H1 (cell line): ENCODE data around the gene GPC6. TPM values are rescaled to one million over a fixed set of nuclear protein-coding genes. Genes with fewer than 3 reads are reported as not detected.

Source experiments
- CTCF ChIA-PET: fragments of 300-600 bp; sonication (Branson Sonifier 250); formaldehyde crosslinking; loops from one replicate; lab custom pipeline; 2021; ENCODE audit not compliant: partially characterized antibody; lab: Charles Lee
- POLR2A ChIA-PET: fragments of 300-600 bp; sonication (Branson Sonifier 250); formaldehyde crosslinking; loops from one replicate; lab custom pipeline; 2021; ENCODE audit warnings: inconsistent platforms; ENCODE audit not compliant: partially characterized antibody; lab: Charles Lee
- DNase-seq, 2 experiments: peaks; one replicate each; pipeline versions ENCODE4 v3.0.0 to v3.0.0-alpha.2; 2010 to 2022; ENCODE audit warnings: low spot score in 2 of 2, low read depth in 1 of 2, mixed read lengths in 1 of 2
- FAIRE-seq: peaks from 2 replicates; lab custom pipeline; 2011; peaks lifted over from hg19 to GRCh38; lab: Jason Lieb, UNC
- H2AFZ ChIP-seq: 2 replicates; pipeline ENCODE4 v1.8.1; 2012; ENCODE audit warnings: low read length, inconsistent platforms
- H2AK5ac ChIP-seq: 2 replicates; pipeline ENCODE4 v1.6.1; 2013; ENCODE audit warnings: low read depth, low read length
- H2BK120ac ChIP-seq: replicated peaks from 2 replicates; pipeline ENCODE3; 2013; ENCODE audit warnings: low read depth, low read length, inconsistent platforms
- H2BK12ac ChIP-seq: 2 replicates; pipeline ENCODE4 v1.6.1; 2013; ENCODE audit warnings: low read depth, low read length
- H2BK15ac ChIP-seq: 2 replicates; pipeline ENCODE4 v1.6.1; 2013; ENCODE audit warnings: low read length
- H2BK20ac ChIP-seq: 2 replicates; pipeline ENCODE4 v1.6.1; 2013; ENCODE audit warnings: low read length
- H2BK5ac ChIP-seq: 2 replicates; pipeline ENCODE4 v1.6.1; 2013; ENCODE audit warnings: low read depth, low read length
- H3K14ac ChIP-seq: 2 replicates; pipeline ENCODE4 v1.6.1; 2013; ENCODE audit warnings: inconsistent platforms; ENCODE audit not compliant: insufficient read length
- H3K18ac ChIP-seq: 2 replicates; pipeline ENCODE4 v1.6.1; 2013; ENCODE audit warnings: low read length; ENCODE audit errors: extremely low read depth
- H3K23ac ChIP-seq: 2 replicates; pipeline ENCODE4 v1.6.1; 2013; ENCODE audit warnings: inconsistent platforms; ENCODE audit not compliant: insufficient read length
- H3K23me2 ChIP-seq: 2 replicates; pipeline ENCODE4 v1.6.1; 2013; ENCODE audit warnings: low read depth, low read length
- H3K27ac ChIP-seq: 2 replicates; pipeline ENCODE4 v1.6.1; 2011; ENCODE audit warnings: low read depth, low read length, inconsistent platforms
- H3K27me3 ChIP-seq, 4 experiments: replicated peaks in 1 of 4; 1 replicate in 1 of 4; 2 replicates in 3 of 4; pipeline versions ENCODE4 v1.6.1 to v1.8.1; 2011 to 2013; ENCODE audit warnings: low read length in 3 of 4, mild to moderate bottlenecking in 3 of 4, inconsistent platforms in 2 of 4, mixed read lengths in 2 of 4, moderate library complexity in 1 of 4; ENCODE audit not compliant: control insufficient read depth in 3 of 4, insufficient read depth in 3 of 4; ENCODE audit errors: extremely low read depth in 1 of 4
- H3K36me3 ChIP-seq, 4 experiments: 2 replicates each; pipeline versions ENCODE4 v1.6.1 to v1.8.1; 2011 to 2013; ENCODE audit warnings: mild to moderate bottlenecking in 4 of 4, low read length in 3 of 4, moderate library complexity in 2 of 4, control low read depth in 1 of 4, inconsistent platforms in 1 of 4; ENCODE audit not compliant: insufficient read depth in 4 of 4, control insufficient read depth in 2 of 4
- H3K4ac ChIP-seq: replicated peaks from 2 replicates; pipeline ENCODE3; 2013; ENCODE audit warnings: low read length, low read depth, mixed read lengths, inconsistent platforms; ENCODE audit not compliant: insufficient read length
- H3K4me1 ChIP-seq, 4 experiments: replicated peaks in 1 of 4; 1 replicate in 1 of 4; 2 replicates in 3 of 4; pipeline versions ENCODE4 v1.6.1 to v1.8.1; 2011 to 2013; ENCODE audit warnings: low read length in 3 of 4, inconsistent platforms in 2 of 4, mixed read lengths in 1 of 4; ENCODE audit not compliant: insufficient read depth in 4 of 4, control insufficient read depth in 3 of 4
- H3K4me2 ChIP-seq, 2 experiments: 2 replicates each; pipeline versions ENCODE4 v1.6.1 to v1.8.1; 2011 to 2013; ENCODE audit warnings: low read depth in 2 of 2, low read length in 2 of 2, control low read depth in 1 of 2, inconsistent platforms in 1 of 2, mild to moderate bottlenecking in 1 of 2; ENCODE audit not compliant: insufficient read depth in 1 of 2
- H3K4me3 ChIP-seq, 4 experiments: fragments of 200-600, 300-600 bp in 1 of 4; sonication (generic), shearing (Covaris generic), sonication (Bioruptor Twin) in 1 of 4; 2 replicates each; pipeline versions ENCODE4 v1.5.1 to v1.8.1; 2011 to 2016; ENCODE audit warnings: low read length in 4 of 4, low read depth in 3 of 4, control low read depth in 2 of 4, inconsistent platforms in 2 of 4, mild to moderate bottlenecking in 2 of 4, mixed read lengths in 1 of 4, moderate library complexity in 1 of 4; ENCODE audit not compliant: insufficient read depth in 2 of 4; ENCODE audit errors: extremely low read depth in 1 of 4
- H3K56ac ChIP-seq: replicated peaks from 2 replicates; pipeline ENCODE3; 2013; ENCODE audit warnings: low read depth, mild to moderate bottlenecking, mixed read lengths, low read length, inconsistent platforms; ENCODE audit not compliant: insufficient read length
- H3K79me1 ChIP-seq: 2 replicates; pipeline ENCODE4 v1.6.1; 2013; ENCODE audit warnings: low read depth, low read length, control low read depth
- H3K79me2 ChIP-seq, 2 experiments: 2 replicates each; pipeline versions ENCODE4 v1.6.1 to v1.8.1; 2012 to 2013; ENCODE audit warnings: low read length in 2 of 2, mild to moderate bottlenecking in 2 of 2, inconsistent platforms in 1 of 2; ENCODE audit not compliant: insufficient read depth in 2 of 2, control insufficient read depth in 1 of 2
- H3K9ac ChIP-seq, 4 experiments: replicated peaks in 1 of 4; 1 replicate in 1 of 4; 2 replicates in 3 of 4; pipeline versions ENCODE4 v1.6.1 to v1.8.1; 2011 to 2013; ENCODE audit warnings: low read depth in 3 of 4, low read length in 3 of 4, control low read depth in 2 of 4, mild to moderate bottlenecking in 2 of 4, moderate library complexity in 2 of 4, inconsistent platforms in 1 of 4; ENCODE audit errors: extremely low read depth in 1 of 4
- H3K9me3 ChIP-seq, 2 experiments: 2 replicates each; pipeline versions ENCODE4 v1.6.1 to v1.8.1; 2012 to 2013; ENCODE audit warnings: mild to moderate bottlenecking in 2 of 2, moderate library complexity in 2 of 2, control low read depth in 1 of 2, inconsistent platforms in 1 of 2, low read depth in 1 of 2, low read length in 1 of 2, mixed read lengths in 1 of 2; ENCODE audit not compliant: insufficient read depth in 2 of 2
- H4K20me1 ChIP-seq, 2 experiments: replicated peaks in 1 of 2; 2 replicates each; pipeline versions ENCODE3 to v1.8.1; 2011 to 2013; ENCODE audit warnings: inconsistent platforms in 2 of 2, low read length in 2 of 2, mild to moderate bottlenecking in 1 of 2; ENCODE audit not compliant: insufficient read depth in 2 of 2, control insufficient read depth in 1 of 2
- H4K5ac ChIP-seq: 2 replicates; pipeline ENCODE4 v1.6.1; 2013; ENCODE audit warnings: low read length, low read depth, mixed read lengths, inconsistent platforms; ENCODE audit not compliant: insufficient read length
- H4K8ac ChIP-seq: 2 replicates; pipeline ENCODE4 v1.8.0; 2013; ENCODE audit warnings: mild to moderate bottlenecking, moderate library complexity, low read length, inconsistent platforms; ENCODE audit not compliant: insufficient read depth; ENCODE audit errors: extremely low read depth
- H4K91ac ChIP-seq: replicated peaks from 2 replicates; pipeline ENCODE3; 2013; ENCODE audit warnings: low read length, mixed read lengths, inconsistent platforms; ENCODE audit not compliant: insufficient read length
- BCL11A ChIP-seq, 2 experiments: IDR thresholded peaks; one replicate each; pipeline ENCODE4 v1.6.1; 2011; ENCODE audit warnings: low read depth in 2 of 2, low read length in 2 of 2, mild to moderate bottlenecking in 2 of 2
- CTCF ChIP-seq, 3 experiments: IDR thresholded peaks; 1 replicate in 2 of 3; 2 replicates in 1 of 3; pipeline versions ENCODE4 v1.5.1 to v1.6.1; 2011; ENCODE audit warnings: low read length in 3 of 3, mild to moderate bottlenecking in 3 of 3, inconsistent platforms in 2 of 3, low read depth in 1 of 3, moderate library complexity in 1 of 3; ENCODE audit not compliant: insufficient read depth in 1 of 3; ENCODE audit errors: control extremely low read depth in 1 of 3
- FOSL1 ChIP-seq: IDR thresholded peaks from 2 replicates; pipeline ENCODE4 v1.6.1; 2011; ENCODE audit warnings: mild to moderate bottlenecking, low read depth, low read length, moderate library complexity; ENCODE audit not compliant: insufficient read depth
- HDAC2 ChIP-seq, 2 experiments: fragments of 300-600 bp in 1 of 2; sonication (generic) in 1 of 2; IDR thresholded peaks; 2 replicates each; pipeline ENCODE4 v1.6.1; 2011 to 2012; ENCODE audit warnings: low read depth in 2 of 2, low read length in 2 of 2, mild to moderate bottlenecking in 2 of 2, moderate library complexity in 2 of 2, borderline replicate concordance in 1 of 2, inconsistent platforms in 1 of 2
- POLR2A ChIP-seq, 2 experiments: IDR thresholded peaks; 1 replicate in 1 of 2; 2 replicates in 1 of 2; pipeline ENCODE4 v1.6.1; 2011; ENCODE audit warnings: low read depth in 2 of 2, low read length in 2 of 2, mild to moderate bottlenecking in 2 of 2; ENCODE audit errors: control extremely low read depth in 1 of 2
- RXRA ChIP-seq: IDR thresholded peaks from 2 replicates; pipeline ENCODE4 v1.6.1; 2011; ENCODE audit warnings: low read depth, mild to moderate bottlenecking, low read length, moderate library complexity; ENCODE audit not compliant: insufficient read depth
- SIX5 ChIP-seq: IDR thresholded peaks from 2 replicates; pipeline ENCODE4 v1.6.1; 2011; ENCODE audit warnings: mild to moderate bottlenecking, low read depth, low read length
- SP1 ChIP-seq: IDR thresholded peaks from 2 replicates; pipeline ENCODE4 v1.6.1; 2011; ENCODE audit warnings: low read depth, low read length
- SP2 ChIP-seq: IDR thresholded peaks from 2 replicates; pipeline ENCODE4 v1.6.1; 2012; ENCODE audit warnings: mild to moderate bottlenecking, low read length, inconsistent platforms
- TBP ChIP-seq: IDR thresholded peaks from 2 replicates; pipeline ENCODE4 v1.6.1; 2011; ENCODE audit warnings: low read depth, low read length, improper control_type of control experiment
- TCF12 ChIP-seq: IDR thresholded peaks from 2 replicates; pipeline ENCODE4 v1.6.1; 2011; ENCODE audit warnings: low read depth, mild to moderate bottlenecking, low read length
- YY1 ChIP-seq: IDR thresholded peaks from 2 replicates; pipeline ENCODE4 v1.6.1; 2011; ENCODE audit warnings: low read depth, mild to moderate bottlenecking, low read length
- WGBS, 2 experiments: shearing (Covaris generic) in 1 of 2; methylation state at CpG; one replicate each; pipeline versions ENCODE4 v1.1.6 to v1.1.7; 2013 to 2015; ENCODE audit warnings: low lambda C conversion rate in 2 of 2, mixed read lengths in 2 of 2, inconsistent platforms in 1 of 2, low coverage in 1 of 2, missing lambda C conversion rate in 1 of 2; ENCODE audit not compliant: insufficient replicate concordance in 2 of 2, insufficient coverage in 1 of 2, insufficient read length in 1 of 2; ENCODE audit errors: extremely low coverage in 1 of 2, missing lambda C conversion rate in 1 of 2; 5-methylcytosine and 5-hydroxymethylcytosine counted together
- polyA plus RNA-seq, 7 experiments: library from polyadenylated mRNA; depleted of rRNA in 3 of 7; stranded (reverse) in 5 of 7; unstranded in 2 of 7; fragments of >200 nt in 5 of 7; fragments of 200-250 nt in 2 of 7; gene quantifications; 1 replicate in 5 of 7; 2 replicates in 1 of 7; 4 replicates in 1 of 7; pipeline versions ENCODE4 v1.2.1 to v1.2.3, GENCODE V29; 2011 to 2013; ENCODE audit warnings: missing spikeins in 2 of 7, mixed read lengths in 2 of 7
- total RNA-seq: library from RNA; stranded (reverse); fragmentation: NEBNext Ultra II Directional; extraction: Animal tissue kit (Norgen Biotek cat#: 25700); gene quantifications from 2 replicates; pipeline ENCODE4 v1.2.1, GENCODE V29; 2021

GPC6 gene
- total and polyA plus RNA-seq, 2 of the 8 experiments (the other 6 are each of a cell fraction or from before 2014, with no cell fraction given): 5.4 to 12.0 TPM

- no peak overlapping the region for H3K27ac ChIP-seq
- WGBS, 2 experiments: 82% methylated on average over 3 of the region's 3 CpGs; no CpG with 5 or more reads in 1 of the 2 experiments
- no peaks in the 10 kb centered on the region for H3K9me3 ChIP-seq
- H3K27me3 ChIP-seq: no peaks in the 10 kb centered on the region
- no peak overlapping the region for H4K5ac ChIP-seq
- no peak overlapping the region for H4K8ac ChIP-seq
- no peak overlapping the region for H3K18ac ChIP-seq
- H2BK120ac ChIP-seq: no peak overlapping the region
- H3K23ac ChIP-seq: no peak overlapping the region
- H4K20me1 ChIP-seq: no peaks in the 10 kb centered on the region
- no peaks in the 10 kb centered on the region for H3K79me1 ChIP-seq
- H3K4me3 ChIP-seq: no peak overlapping the region
- no peak overlapping the region for H3K4me2 ChIP-seq
- H3K79me2 ChIP-seq: no peaks in the 10 kb centered on the region
- H3K56ac ChIP-seq: no peak overlapping the region
- POLR2A ChIA-PET: no interaction called here
- H2BK5ac ChIP-seq: no peak overlapping the region
- peaks cover 2% of the 10 kb centered on the region; the same call in 1 of the 2 replicates for H3K23me2 ChIP-seq
- no peak overlapping the region for H2BK15ac ChIP-seq
- no peak overlapping the region for H2AFZ ChIP-seq
- no peak overlapping the region for H3K14ac ChIP-seq
- no peaks in the 10 kb centered on the region for H3K36me3 ChIP-seq
- no peak for DNase-seq
- CTCF ChIA-PET: interaction anchor here (1.4 kb wide), 1 partner anchor 14 kb away, joined by 4 read pairs; no protein-coding TSS in a partner anchor
- FAIRE-seq: no peak
- no peak overlapping the region for H2BK12ac ChIP-seq
- H3K4me1 ChIP-seq: no peaks in the 10 kb centered on the region
- no peak overlapping the region for H2AK5ac ChIP-seq
- no peak overlapping the region for H3K9ac ChIP-seq
- H3K4ac ChIP-seq: no peak overlapping the region
- no peak overlapping the region for H4K91ac ChIP-seq
- no peak overlapping the region for H2BK20ac ChIP-seq
- TF ChIP-seq BCL11A (IDR thresholded peaks at IDR 0.05; ENCODE audit: low read depth in 2 of 2, low read length in 2 of 2) (no peak), RXRA (no peak), SIX5 (no peak), YY1 (no peak), SP1 (no peak), TCF12 (no peak), FOSL1 (no peak), SP2 (no peak), HDAC2 (IDR thresholded peaks at IDR 0.05; ENCODE audit: borderline replicate concordance in 1 of 2, low read depth in 2 of 2, low read length in 2 of 2) (no peak), CTCF (IDR thresholded peaks at IDR 0.05; ENCODE audit: control extremely low read depth in 1 of 3, insufficient read depth in 1 of 3, low read depth in 1 of 3, low read length in 3 of 3) (no peak), TBP (no peak), POLR2A (IDR thresholded peaks at IDR 0.05; ENCODE audit: control extremely low read depth in 1 of 2, low read depth in 2 of 2, low read length in 2 of 2) (no peak)
These were observed 510.3 kb downstream of the GPC6 start for GRCh38 chr13:93736909-93737308.
